ENCODE data around the gene LRP1B.

GRCh38 chr2:141048951-141049350, 1081.9 kb downstream of the LRP1B start:
- TF ChIP-seq CTCF (conservative IDR thresholded peaks at IDR 0.05 in 1 of 2, IDR thresholded peaks at IDR 0.05 in 1 of 2; ENCODE audit: low read depth in 1 of 2, low read length in 2 of 2) = no peak
- no peak for TF ChIP-seq EZH2 (IDR thresholded peaks at IDR 0.05; ENCODE audit: low read length, missing control alignments)

All from fibroblast of lung (primary cell).